Measurements from ENCODE around the gene ZNF709.
"Not testable (repeated sequence)": the region's sequence is repeated elsewhere in the genome, so short reads cannot be mapped to it uniquely, and the experiment has no call there.

The ZNF709 gene

GRCh38 chr19:12453495-12453894 is 31.1 kb downstream of the ZNF709 start:
- no peak for DNase-seq (ENCODE audit: low read depth in 2 of 2, low spot score in 1 of 2)

DNA sequence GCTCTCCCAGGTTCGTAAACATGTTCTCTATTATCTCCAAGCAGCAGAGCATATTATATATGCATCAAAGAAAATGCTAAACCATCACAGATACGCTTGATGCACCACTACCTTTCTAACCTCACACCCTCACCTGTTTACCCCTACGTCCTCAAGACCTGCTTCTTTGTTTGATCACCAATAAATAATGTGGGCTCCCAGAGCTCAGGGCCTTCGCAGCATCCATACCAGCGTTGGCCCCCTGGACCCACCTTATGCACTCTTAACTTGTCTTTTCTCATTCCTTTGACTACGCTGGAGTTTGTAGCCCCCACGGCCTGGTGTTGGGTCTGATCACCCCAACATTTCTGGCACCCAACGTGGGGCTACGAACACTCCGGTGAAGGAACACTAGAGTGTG is 33.8 kb downstream of the ZNF709 start:
- no peak for DNase-seq (ENCODE audit: low read depth in 2 of 2, low spot score in 1 of 2)

GRCh38 chr19:12448808-12449207 is 35.8 kb downstream of the ZNF709 start:
- DNase-seq (ENCODE audit: low read depth in 2 of 2, low spot score in 1 of 2) = no peak

GRCh38 chr19:12440541-12441316 is 43.9 kb downstream of the ZNF709 start, which contains the start of gene ZNF443:
ZNF443 (minus strand) TSS chr19:12441021; CDS start chr19:12440914, 107 bp downstream.
- peak; percentile 98 for DNase-seq (ENCODE audit: low read depth in 2 of 2, low spot score in 1 of 2)

- peak; percentile 25 to 53 for DNase-seq (ENCODE audit: low read depth in 2 of 2, low spot score in 1 of 2)
Observed at GRCh38 chr19:12439686-12440540, 44.7 kb downstream of the ZNF709 start.

GRCh38 chr19:12430726-12431299 is 53.8 kb downstream of the ZNF709 start:
- not testable (repeated sequence) for DNase-seq (ENCODE audit: low read depth in 2 of 2, low spot score in 1 of 2)

DNA sequence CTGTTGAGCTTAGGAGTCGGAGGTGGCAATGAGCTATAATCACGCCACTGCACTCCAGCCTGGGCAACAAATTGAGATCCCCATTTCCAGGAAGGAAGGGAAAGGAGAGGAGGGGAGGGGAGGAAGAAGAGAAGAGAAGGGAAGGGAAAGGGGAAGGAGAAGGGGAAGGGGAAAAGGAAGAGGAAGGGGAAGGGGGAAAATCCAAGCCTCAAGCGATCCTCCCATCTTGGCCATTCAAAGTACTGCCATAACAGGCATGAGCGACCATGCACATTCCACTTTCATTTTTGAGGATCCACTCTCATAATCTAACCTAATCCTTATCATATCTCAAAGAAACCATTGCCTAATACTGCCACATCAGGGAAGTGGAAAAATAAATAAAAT is 58.7 kb downstream of the ZNF709 start:
- no peak for DNase-seq (ENCODE audit: low read depth in 2 of 2, low spot score in 1 of 2)

DNA sequence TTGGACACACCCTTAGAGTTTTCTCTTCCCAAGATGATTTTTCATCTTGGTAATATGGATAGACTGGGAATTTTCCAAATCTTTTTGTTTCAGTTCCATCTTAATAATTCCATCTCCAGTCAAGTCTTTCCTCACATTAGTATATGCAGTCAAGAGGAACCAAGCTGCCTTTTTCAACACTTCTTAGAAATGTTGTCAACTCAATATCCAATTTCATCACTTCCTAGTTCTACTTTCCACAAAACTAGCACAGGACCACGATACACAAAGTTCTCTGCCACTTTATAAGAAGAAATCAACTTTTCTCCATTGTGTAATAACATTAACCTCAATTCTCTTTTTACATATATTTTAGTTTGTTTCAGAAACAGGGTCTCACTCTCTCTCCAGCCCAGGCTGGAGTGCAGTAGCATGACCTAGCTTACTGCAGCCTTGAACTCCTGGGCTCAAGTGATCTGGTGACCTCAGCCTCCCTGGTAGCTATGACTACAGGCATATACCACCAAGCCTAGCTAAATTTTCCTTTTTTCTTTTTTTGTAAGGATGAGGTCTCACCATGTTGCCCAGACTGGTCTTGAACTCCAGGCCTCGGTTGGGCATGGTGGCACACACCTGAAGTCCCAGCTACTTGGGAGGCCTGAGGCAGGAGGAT is 59.3 kb downstream of the ZNF709 start:
- DNase-seq (ENCODE audit: low read depth in 2 of 2, low spot score in 1 of 2) = no peak

GRCh38 chr19:12417273-12417672 is 67.3 kb downstream of the ZNF709 start:
- not testable (repeated sequence) for DNase-seq (ENCODE audit: low read depth in 2 of 2, low spot score in 1 of 2)

- no peak for DNase-seq (ENCODE audit: low read depth in 2 of 2, low spot score in 1 of 2)
Observed at GRCh38 chr19:12411893-12412292, 72.7 kb downstream of the ZNF709 start.
